ENCODE measurements around the gene CDYL. TPM values are rescaled to one million over a fixed set of nuclear protein-coding genes. Genes with fewer than 3 reads are reported as not detected.

The CDYL gene
- 46.4 and 53.5 TPM in 2 replicates for total RNA-seq (ENCODE audit: low replicate concordance)

GRCh38 chr6:4776131-4776492, at the start of gene CDYL:
CDYL (plus strand) TSS chr6:4776404; CDS start chr6:4776784, 380 bp downstream.
- H3K27me3 ChIP-seq = peaks cover 41% of the 10 kb centered on the region
- Mint-ChIP-seq H3K9me3 (peaks cover 30% of the 10 kb centered on the region), H3K27ac (no peak within 1 kb of the TSS), H3K27me3 (ENCODE audit: insufficient read depth, low read depth) (peaks cover 23% of the 10 kb centered on the region), H3K36me3 (peaks cover 15% of the 10 kb centered on the region), H3K4me3 (peak within 1 kb of the TSS; percentile 94), H3K4me1 (peaks cover 16% of the 10 kb centered on the region)
- peaks cover 39% of the 10 kb centered on the region for H4K20me1 ChIP-seq (ENCODE audit: low read depth)
- H3F3A ChIP-seq (ENCODE audit: low read depth) = peaks cover 33% of the 10 kb centered on the region
- H3K4me3 ChIP-seq = peak within 1 kb of the TSS; percentile 93
- H3K4me1 ChIP-seq = peaks cover 37% of the 10 kb centered on the region
- H3K79me2 ChIP-seq (ENCODE audit: low read depth) = peaks cover 70% of the 10 kb centered on the region
- H3K9me3 ChIP-seq (ENCODE audit: low read depth) = peaks cover 6% of the 10 kb centered on the region
- no peak within 1 kb of the TSS for H3K9ac ChIP-seq
- peak within 1 kb of the TSS; percentile 57 for H2AFZ ChIP-seq (replicated peaks)
- TF ChIP-seq CTCF (IDR thresholded peaks at IDR 0.05) = no peak
- TF ChIP-seq EZH2 (IDR thresholded peaks at IDR 0.05) = no peak
- TF ChIP-seq EZH2phosphoT487 (IDR thresholded peaks at IDR 0.05) = no peak
- H3K36me3 ChIP-seq = peaks cover 3% of the 10 kb centered on the region
- peak within 1 kb of the TSS; percentile 96 for H3K4me2 ChIP-seq
- H3K27ac ChIP-seq = peak within 1 kb of the TSS; percentile 81
- peak; percentile 96 for DNase-seq (ENCODE audit: low spot score)

- DNase-seq (ENCODE audit: low spot score) = no peak
- no peaks in the 10 kb centered on the region for H3F3A ChIP-seq (ENCODE audit: low read depth)
- no peaks in the 10 kb centered on the region for H3K36me3 ChIP-seq
- H3K4me2 ChIP-seq = no peak overlapping the region
- no peaks in the 10 kb centered on the region for H4K20me1 ChIP-seq (ENCODE audit: low read depth)
- H3K27me3 ChIP-seq = no peaks in the 10 kb centered on the region
- H3K4me1 ChIP-seq = peaks cover 6% of the 10 kb centered on the region
- TF ChIP-seq EZH2 (IDR thresholded peaks at IDR 0.05) (no peak), EZH2phosphoT487 (IDR thresholded peaks at IDR 0.05) (no peak), CTCF (IDR thresholded peaks at IDR 0.05) (no peak)
- no peaks in the 10 kb centered on the region for H3K9me3 Mint-ChIP-seq
- H3K9me3 ChIP-seq (ENCODE audit: low read depth) = no peaks in the 10 kb centered on the region
- H3K79me2 ChIP-seq (ENCODE audit: low read depth) = no peaks in the 10 kb centered on the region
- H3K4me3 ChIP-seq = no peak overlapping the region
- no peak overlapping the region for H3K27ac Mint-ChIP-seq
- no peaks in the 10 kb centered on the region for H3K36me3 Mint-ChIP-seq
- H3K27me3 Mint-ChIP-seq (ENCODE audit: insufficient read depth, low read depth) = peaks cover 2% of the 10 kb centered on the region
- no peak overlapping the region for H3K4me3 Mint-ChIP-seq
- no peak overlapping the region for H3K27ac ChIP-seq
- H3K9ac ChIP-seq = no peak overlapping the region
- H3K4me1 Mint-ChIP-seq = peaks cover 9% of the 10 kb centered on the region
- H2AFZ ChIP-seq (replicated peaks) = no peak overlapping the region
These were observed 49.6 kb upstream of the CDYL start for GRCh38 chr6:4726645-4727044.

- Histone ChIP-seq H4K20me1 (ENCODE audit: low read depth) (no peaks in the 10 kb centered on the region), H3K27ac (no peak overlapping the region), H3K4me3 (no peak overlapping the region), H3K36me3 (no peaks in the 10 kb centered on the region), H2AFZ (replicated peaks) (no peak overlapping the region), H3K27me3 (no peaks in the 10 kb centered on the region), H3K9me3 (ENCODE audit: low read depth) (no peaks in the 10 kb centered on the region), H3K79me2 (ENCODE audit: low read depth) (no peaks in the 10 kb centered on the region), H3K9ac (no peak overlapping the region), H3K4me1 (peaks cover 6% of the 10 kb centered on the region), H3K4me2 (no peak overlapping the region), H3F3A (ENCODE audit: low read depth) (no peaks in the 10 kb centered on the region)
- no peaks in the 10 kb centered on the region for H3K9me3 Mint-ChIP-seq
- TF ChIP-seq EZH2phosphoT487 (IDR thresholded peaks at IDR 0.05) (no peak), EZH2 (IDR thresholded peaks at IDR 0.05) (no peak), CTCF (IDR thresholded peaks at IDR 0.05) (no peak)
- H3K4me1 Mint-ChIP-seq = peaks cover 9% of the 10 kb centered on the region
- DNase-seq (ENCODE audit: low spot score) = no peak
- H3K27me3 Mint-ChIP-seq (ENCODE audit: insufficient read depth, low read depth) = peaks cover 2% of the 10 kb centered on the region
- no peaks in the 10 kb centered on the region for H3K36me3 Mint-ChIP-seq
- H3K27ac Mint-ChIP-seq = no peak overlapping the region
- no peak overlapping the region for H3K4me3 Mint-ChIP-seq
These were observed 49.0 kb upstream of the CDYL start for GRCh38 chr6:4727217-4727616.

Data from neural progenitor cell (in vitro differentiated cells).